ENCODE results near the gene BSND. TPM values are rescaled to one million over a fixed set of nuclear protein-coding genes. Genes with fewer than 3 reads are reported as not detected.

Gene BSND
- total RNA-seq, 1 experiment from 2014 or later = 0.17 TPM

DNA sequence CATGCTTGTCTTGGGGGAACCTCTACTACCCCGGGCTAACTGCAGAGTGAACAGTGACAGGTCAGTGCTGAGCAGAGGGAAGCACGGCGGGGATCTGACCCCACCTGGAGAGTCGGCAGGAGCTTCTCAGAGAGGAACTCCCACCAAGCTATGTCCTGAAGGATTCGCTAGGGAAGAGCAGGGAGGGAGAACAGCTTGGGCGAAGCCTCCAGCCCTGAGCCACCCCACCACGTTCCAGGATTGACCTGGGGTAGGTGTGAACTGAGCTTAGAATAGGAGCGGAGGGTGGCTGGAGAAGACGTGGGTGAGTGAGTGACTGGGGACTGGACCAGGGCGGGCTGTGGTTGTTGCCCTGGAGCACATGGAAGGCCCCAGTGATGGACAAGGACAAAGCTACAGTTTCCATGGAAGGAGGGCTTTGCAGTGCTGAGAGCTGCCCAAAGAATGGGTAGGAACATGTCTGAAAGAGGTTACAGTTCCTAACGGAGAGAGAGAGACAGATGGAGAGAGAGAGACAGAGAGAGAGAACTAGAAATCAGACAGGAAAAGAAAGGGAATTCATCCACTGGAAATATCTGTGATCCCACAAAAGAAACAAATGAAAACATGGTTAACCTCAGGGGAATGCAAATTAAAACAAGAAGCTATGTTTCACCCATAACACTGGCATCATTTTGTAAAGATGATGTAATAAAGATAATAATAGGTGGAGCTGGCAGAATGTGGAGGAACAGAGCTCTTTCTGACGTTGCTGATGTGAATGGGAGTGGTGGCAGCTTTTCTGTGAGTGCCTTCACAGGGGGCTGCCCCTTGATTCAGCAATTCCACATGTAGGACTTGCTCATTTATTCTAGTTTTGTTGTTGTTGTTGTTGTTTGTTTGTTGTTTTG, 17.2 kb downstream of the BSND start:
- no peak overlapping the region for H4K5ac ChIP-seq (ENCODE audit: insufficient read length, low read depth, low read length)
- Mint-ChIP-seq H3K36me3 (ENCODE audit: insufficient read depth in 1 of 3, low read depth in 3 of 3) (no peaks in the 10 kb centered on the region; a peak in 1 of 7 replicates), H3K4me1 (peaks cover 4 to 9% of the 10 kb centered on the region in 2 experiments), H3K9me3 (no peaks in the 10 kb centered on the region; a peak in 1 of 5 replicates), H3K27ac (no peak overlapping the region), H3K4me3 (no peak overlapping the region), H3K27me3 (ENCODE audit: low read depth) (peaks cover 31% of the 10 kb centered on the region)
- H3T11ph ChIP-seq (ENCODE audit: low read length) = no peak overlapping the region
- H2AFZ ChIP-seq (ENCODE audit: low read length) = no peak overlapping the region
- H3K4me1 ChIP-seq (ENCODE audit: insufficient read depth, low read length) = no peaks in the 10 kb centered on the region; the same call in 1 of the 2 replicates
- no peak overlapping the region for H3K4me2 ChIP-seq (ENCODE audit: insufficient read depth, insufficient read length, low read length)
- no peak overlapping the region for H2BK20ac ChIP-seq (ENCODE audit: low read depth, low read length, poor library complexity, severe bottlenecking)
- H3K14ac ChIP-seq (ENCODE audit: insufficient read depth, low read length) = no peak overlapping the region
- no peak overlapping the region for H4K8ac ChIP-seq (replicated peaks; ENCODE audit: insufficient read length, low read depth, low read length)
- no peak overlapping the region for H2BK12ac ChIP-seq (ENCODE audit: insufficient read length, low read depth, low read length)
- no peak overlapping the region for H4K91ac ChIP-seq (ENCODE audit: insufficient read length, low read depth, low read length)
- H3K18ac ChIP-seq (ENCODE audit: insufficient read length, low read depth, low read length) = no peak overlapping the region
- no peaks in the 10 kb centered on the region for H3K79me2 ChIP-seq (ENCODE audit: insufficient read depth, low read length)
- H2BK5ac ChIP-seq (ENCODE audit: insufficient read length, low read length) = no peak overlapping the region
- H3K56ac ChIP-seq (ENCODE audit: insufficient read length, low read depth, low read length) = no peak overlapping the region
- no peaks in the 10 kb centered on the region for H3K27me3 ChIP-seq (ENCODE audit: insufficient read depth, low read length)
- no peaks in the 10 kb centered on the region for H3K9me3 ChIP-seq (ENCODE audit: control insufficient read depth, low read depth, low read length)
- H3K79me1 ChIP-seq (ENCODE audit: insufficient read depth, low read depth, low read length, poor library complexity, severe bottlenecking) = no peaks in the 10 kb centered on the region
- no peak overlapping the region for H2AK5ac ChIP-seq (ENCODE audit: insufficient read length, low read length)
- TF ChIP-seq, protein P1, sequence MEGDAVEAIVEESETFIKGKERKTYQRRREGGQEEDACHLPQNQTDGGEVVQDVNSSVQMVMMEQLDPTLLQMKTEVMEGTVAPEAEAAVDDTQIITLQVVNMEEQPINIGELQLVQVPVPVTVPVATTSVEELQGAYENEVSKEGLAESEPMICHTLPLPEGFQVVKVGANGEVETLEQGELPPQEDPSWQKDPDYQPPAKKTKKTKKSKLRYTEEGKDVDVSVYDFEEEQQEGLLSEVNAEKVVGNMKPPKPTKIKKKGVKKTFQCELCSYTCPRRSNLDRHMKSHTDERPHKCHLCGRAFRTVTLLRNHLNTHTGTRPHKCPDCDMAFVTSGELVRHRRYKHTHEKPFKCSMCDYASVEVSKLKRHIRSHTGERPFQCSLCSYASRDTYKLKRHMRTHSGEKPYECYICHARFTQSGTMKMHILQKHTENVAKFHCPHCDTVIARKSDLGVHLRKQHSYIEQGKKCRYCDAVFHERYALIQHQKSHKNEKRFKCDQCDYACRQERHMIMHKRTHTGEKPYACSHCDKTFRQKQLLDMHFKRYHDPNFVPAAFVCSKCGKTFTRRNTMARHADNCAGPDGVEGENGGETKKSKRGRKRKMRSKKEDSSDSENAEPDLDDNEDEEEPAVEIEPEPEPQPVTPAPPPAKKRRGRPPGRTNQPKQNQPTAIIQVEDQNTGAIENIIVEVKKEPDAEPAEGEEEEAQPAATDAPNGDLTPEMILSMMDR (conservative IDR thresholded peaks at IDR 0.05) = no peak
- DNase-seq = no peak
- no peak overlapping the region for H3K9ac ChIP-seq (ENCODE audit: extremely low read depth, insufficient read length, low read length)
- H3K27ac ChIP-seq (ENCODE audit: insufficient read length, low read depth, low read length) = no peak overlapping the region
- no peak overlapping the region for H2BK120ac ChIP-seq (ENCODE audit: low read depth, low read length, poor library complexity, severe bottlenecking)
- H2BK15ac ChIP-seq (ENCODE audit: low read depth, low read length) = no peak overlapping the region
- no peaks in the 10 kb centered on the region for H3K23me2 ChIP-seq (ENCODE audit: insufficient read length, low read depth, low read length, poor library complexity, severe bottlenecking)
- no peaks in the 10 kb centered on the region for H4K20me1 ChIP-seq (ENCODE audit: control insufficient read depth, insufficient read depth, insufficient read length)
- WGBS (ENCODE audit: extremely low coverage, insufficient read length, low lambda C conversion rate) = no CpG with 5 or more reads among the region's 12 CpGs
- H3K23ac ChIP-seq (ENCODE audit: insufficient read length, low read depth, low read length) = no peak overlapping the region
- H3K4ac ChIP-seq (ENCODE audit: low read depth, low read length) = no peak overlapping the region
